ENCODE measurements around the gene PRDM15.

DNA sequence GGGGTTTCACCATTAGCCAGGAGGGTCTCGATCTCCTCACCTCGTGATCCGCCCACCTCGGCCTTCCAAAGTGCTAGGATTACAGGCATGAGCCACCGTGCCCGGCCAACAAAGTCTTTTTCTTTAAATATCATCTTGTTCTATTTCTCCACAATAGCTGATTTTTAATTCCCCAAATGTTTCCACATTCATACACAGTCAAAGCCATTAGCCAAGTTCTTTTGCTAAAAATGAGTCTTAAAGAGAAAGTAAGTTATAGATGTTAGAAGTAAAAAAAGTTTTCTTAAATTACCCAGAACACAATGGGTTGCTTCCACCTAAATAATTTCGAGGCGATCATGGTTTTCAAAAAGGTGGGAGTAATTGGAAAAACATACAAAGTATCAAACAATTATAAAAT is 44.0 kb upstream of the PRDM15 start:
- TF ChIP-seq, protein P1, sequence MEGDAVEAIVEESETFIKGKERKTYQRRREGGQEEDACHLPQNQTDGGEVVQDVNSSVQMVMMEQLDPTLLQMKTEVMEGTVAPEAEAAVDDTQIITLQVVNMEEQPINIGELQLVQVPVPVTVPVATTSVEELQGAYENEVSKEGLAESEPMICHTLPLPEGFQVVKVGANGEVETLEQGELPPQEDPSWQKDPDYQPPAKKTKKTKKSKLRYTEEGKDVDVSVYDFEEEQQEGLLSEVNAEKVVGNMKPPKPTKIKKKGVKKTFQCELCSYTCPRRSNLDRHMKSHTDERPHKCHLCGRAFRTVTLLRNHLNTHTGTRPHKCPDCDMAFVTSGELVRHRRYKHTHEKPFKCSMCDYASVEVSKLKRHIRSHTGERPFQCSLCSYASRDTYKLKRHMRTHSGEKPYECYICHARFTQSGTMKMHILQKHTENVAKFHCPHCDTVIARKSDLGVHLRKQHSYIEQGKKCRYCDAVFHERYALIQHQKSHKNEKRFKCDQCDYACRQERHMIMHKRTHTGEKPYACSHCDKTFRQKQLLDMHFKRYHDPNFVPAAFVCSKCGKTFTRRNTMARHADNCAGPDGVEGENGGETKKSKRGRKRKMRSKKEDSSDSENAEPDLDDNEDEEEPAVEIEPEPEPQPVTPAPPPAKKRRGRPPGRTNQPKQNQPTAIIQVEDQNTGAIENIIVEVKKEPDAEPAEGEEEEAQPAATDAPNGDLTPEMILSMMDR (conservative IDR thresholded peaks at IDR 0.05 in 1 of 2, IDR thresholded peaks at IDR 0.05 in 1 of 2; ENCODE audit: low read depth in 1 of 2, low read length in 2 of 2), result no peak
- TF ChIP-seq EZH2 (IDR thresholded peaks at IDR 0.05; ENCODE audit: low read length, missing control alignments), result no peak

Data from fibroblast of lung (primary cell).